GM12878 (cell line): ENCODE results near the gene RHEB. TPM values are rescaled to one million over a fixed set of nuclear protein-coding genes. Genes with fewer than 3 reads are reported as not detected.

Source experiments
- ATAC-seq: fragments of 200-7000 bp; cut with Tn5 transposase; 3 replicates; pipeline ENCODE4 v1.9.1; 2020; ENCODE audit warnings: mild to moderate bottlenecking, moderate library complexity
- BruUV-seq: library from RNA; stranded (reverse); fragments of 400-500 nt; replicated peaks from 2 replicates; lab custom pipeline; 2021; lab: Mats Ljungman, UMichigan
- CTCF ChIA-PET: fragments of 300-600 bp; sonication (Branson Sonifier 250); formaldehyde crosslinking; extraction: SDS; loops from one replicate; lab custom pipeline; 2021; ENCODE audit warnings: inconsistent platforms; lab: Yijun Ruan, JAX
- POLR2A ChIA-PET: fragments of 350-600 bp; formaldehyde crosslinking; extraction: SDS; loops from one replicate; lab custom pipeline; 2021; ENCODE audit warnings: inconsistent platforms; lab: Charles Lee
- RAD21 ChIA-PET: fragments of 300-600 bp; sonication (Branson Sonifier 250); formaldehyde crosslinking; loops from one replicate; lab custom pipeline; 2023; ENCODE audit warnings: antibody characterized with exemption; ENCODE audit not compliant: unreplicated experiment; lab: Charles Lee
- SMC1A ChIA-PET: fragments of 300-600 bp; sonication (Branson Sonifier 250); formaldehyde crosslinking; loops from one replicate; lab custom pipeline; 2023; ENCODE audit not compliant: unreplicated experiment, uncharacterized antibody; lab: Charles Lee
- DNase-seq: peaks from one replicate; pipeline ENCODE4 v3.0.0-alpha.2; 2011; ENCODE audit warnings: low read depth, low spot score
- FAIRE-seq: peaks from 3 replicates; lab custom pipeline; 2011; peaks lifted over from hg19 to GRCh38; lab: Jason Lieb, UNC
- H2AFZ ChIP-seq: 2 replicates; pipeline ENCODE4 v1.6.0; 2011; ENCODE audit warnings: low read depth, low read length, control low read depth; ENCODE audit not compliant: control insufficient read depth
- H3K27ac ChIP-seq: 2 replicates; pipeline ENCODE4 v1.5.1; 2011; ENCODE audit warnings: control low read depth; ENCODE audit not compliant: control insufficient read depth, insufficient read depth
- H3K27me3 ChIP-seq, 2 experiments: replicated peaks in 1 of 2; 2 replicates each; pipeline versions ENCODE4 v1.6.0 to v1.6.1; 2011; ENCODE audit warnings: low read length in 1 of 2; ENCODE audit not compliant: control insufficient read depth in 2 of 2, insufficient read depth in 2 of 2
- H3K36me3 ChIP-seq, 2 experiments: 2 replicates each; pipeline ENCODE4 v1.5.1; 2011; ENCODE audit warnings: low read length in 1 of 2; ENCODE audit not compliant: control insufficient read depth in 2 of 2, insufficient read depth in 2 of 2
- H3K4me1 ChIP-seq: 2 replicates; pipeline ENCODE4 v1.6.1; 2011; ENCODE audit warnings: mild to moderate bottlenecking, low read length, moderate library complexity, mixed read lengths; ENCODE audit not compliant: control insufficient read depth, insufficient read depth
- H3K4me2 ChIP-seq: 2 replicates; pipeline ENCODE4 v1.6.0; 2011; ENCODE audit warnings: control low read depth; ENCODE audit not compliant: control insufficient read depth, insufficient read depth
- H3K4me3 ChIP-seq: fragments of 200-600 bp; sonication (generic); 2 replicates; pipeline ENCODE4 v1.5.1; 2016
- H3K79me2 ChIP-seq: 2 replicates; pipeline ENCODE4 v1.6.0; 2011; ENCODE audit warnings: low read length; ENCODE audit not compliant: control insufficient read depth, insufficient read depth
- H3K9ac ChIP-seq: 2 replicates; pipeline ENCODE4 v1.8.0; 2011; ENCODE audit warnings: low read length, control low read depth, mixed read lengths; ENCODE audit not compliant: control insufficient read depth, insufficient read depth
- H3K9me3 ChIP-seq: replicated peaks from 3 replicates; pipeline ENCODE4 v1.5.1; 2011; ENCODE audit warnings: mild to moderate bottlenecking, low read length; ENCODE audit not compliant: control insufficient read depth, insufficient read depth
- H4K20me1 ChIP-seq: 2 replicates; pipeline ENCODE4 v1.6.0; 2011; ENCODE audit not compliant: control insufficient read depth, insufficient read depth
- CHD4 ChIP-seq: fragments of 200-600 bp; sonication (generic); IDR thresholded peaks from 2 replicates; pipeline ENCODE4 v1.6.1; 2016; ENCODE audit warnings: mild to moderate bottlenecking
- HDAC6 ChIP-seq: fragments of 200-600 bp; sonication (generic); IDR thresholded peaks from one replicate; pipeline ENCODE4 v1.8.0; 2017; ENCODE audit warnings: antibody characterized with exemption; ENCODE audit not compliant: unreplicated experiment
- WGBS: methylation state at CpG from one replicate; pipeline ENCODE4 v1.1.6; 2016; ENCODE audit warnings: low lambda C conversion rate; ENCODE audit not compliant: insufficient replicate concordance, insufficient coverage; ENCODE audit errors: missing lambda C conversion rate; 5-methylcytosine and 5-hydroxymethylcytosine counted together
- in situ Hi-C: fragments of 300-500 bp; cut with MboI; formaldehyde crosslinking; loops from 9 replicates; pipeline ENCODE4 v1.14.3; 2018; ENCODE audit warnings: mixed read lengths
- intact Hi-C: fragments of 100-400 bp; cut with micrococcal nuclease; formaldehyde crosslinking; loops from one replicate; pipeline ENCODE4 v1.14.2; 2022; ENCODE audit not compliant: unreplicated experiment
- polyA plus RNA-seq, 11 experiments: library from polyadenylated mRNA; depleted of rRNA in 4 of 11; unstranded in 6 of 11; stranded (reverse) in 5 of 11; fragments of >200 nt; fragmentation: Nextera tagmentation in 4 of 11; fragmentation: Illumina TruSeq in 1 of 11; extraction: Ambion mirVana in 4 of 11; extraction: Trizol in 1 of 11; gene quantifications; 1 replicate in 1 of 11; 2 replicates in 10 of 11; pipeline versions ENCODE4 v1.2.1 to v1.2.3, GENCODE V29; 2011 to 2016; ENCODE audit warnings: inconsistent platforms in 2 of 11, missing spikeins in 2 of 11, low read depth in 1 of 11
- total RNA-seq, 4 experiments: library from RNA; depleted of rRNA in 3 of 4; stranded (reverse); fragments of >200 nt in 3 of 4; fragmentation: Illumina TruSeq in 1 of 4; extraction: Trizol in 1 of 4; gene quantifications; 2 replicates each; pipeline versions ENCODE4 v1.2.1 to v1.2.3, GENCODE V29; 2013 to 2021
- TF ChIP-seq, protein P1 (sequence below): IDR thresholded peaks from 2 replicates; pipeline ENCODE4 v1.6.1; 2011; ENCODE audit warnings: borderline replicate concordance, low read depth, mild to moderate bottlenecking, moderate library complexity, mixed read lengths, low read length; ENCODE audit not compliant: insufficient read depth; ENCODE audit errors: extremely low read length
- TF ChIP-seq, protein P2 (sequence below): fragments of 450-650 bp; conservative IDR thresholded peaks from 2 replicates; pipeline ENCODE4 v1.6.1; 2017; ENCODE audit warnings: mild to moderate bottlenecking, moderate library complexity

The RHEB gene
- total and polyA plus RNA-seq, 10 of the 15 experiments (the other 5 are each of a cell fraction or from before 2014, with no cell fraction given), result 6.2 to 67.8 (median 38.0) TPM

DNA sequence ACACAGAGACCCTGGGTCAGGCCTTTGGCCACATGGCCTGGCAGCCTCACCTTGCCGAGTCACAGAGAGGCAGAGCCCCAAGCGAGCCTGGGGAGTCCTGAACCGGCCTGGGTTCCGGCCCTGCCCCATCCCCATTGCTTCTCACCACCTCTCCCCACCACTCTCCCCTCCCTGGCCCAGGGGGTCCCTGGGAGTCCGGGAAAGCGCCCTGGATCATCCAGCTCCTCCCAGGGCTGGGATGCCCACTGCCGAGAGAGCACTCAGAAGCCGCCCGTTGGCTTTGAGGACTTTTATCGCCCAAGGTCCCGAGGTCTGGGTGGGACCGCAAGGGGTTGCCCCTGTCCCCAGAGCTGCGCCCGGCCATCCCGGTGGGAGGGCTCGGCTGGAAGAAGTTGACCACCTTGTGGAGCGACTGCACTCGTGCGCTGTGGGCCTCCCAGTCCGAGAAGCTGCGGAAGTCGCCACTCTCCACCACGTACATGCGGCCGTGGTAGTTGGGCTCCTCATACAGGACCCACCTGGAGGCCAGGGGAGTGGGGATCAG is 87.9 kb downstream of the RHEB start:
- CTCF ChIA-PET, result no interaction called here
- WGBS, result 89% methylated on average over 25 of the region's 25 CpGs
- Histone ChIP-seq H3K4me1 (peaks cover 22% of the 10 kb centered on the region), H4K20me1 (no peaks in the 10 kb centered on the region), H3K27me3 (no peaks in the 10 kb centered on the region; a peak in 1 of 4 replicates), H2AFZ (no peak overlapping the region), H3K4me2 (no peak overlapping the region), H3K36me3 (no peaks in the 10 kb centered on the region), H3K9ac (no peak overlapping the region), H3K9me3 (no peaks in the 10 kb centered on the region), H3K79me2 (no peaks in the 10 kb centered on the region), H3K27ac (no peak overlapping the region), H3K4me3 (no peak overlapping the region)
- SMC1A ChIA-PET, result no interaction called here
- BruUV-seq, result no TSS peak
- TF ChIP-seq CHD4 (no peak), HDAC6 (no peak)
- TF ChIP-seq, protein P1, sequence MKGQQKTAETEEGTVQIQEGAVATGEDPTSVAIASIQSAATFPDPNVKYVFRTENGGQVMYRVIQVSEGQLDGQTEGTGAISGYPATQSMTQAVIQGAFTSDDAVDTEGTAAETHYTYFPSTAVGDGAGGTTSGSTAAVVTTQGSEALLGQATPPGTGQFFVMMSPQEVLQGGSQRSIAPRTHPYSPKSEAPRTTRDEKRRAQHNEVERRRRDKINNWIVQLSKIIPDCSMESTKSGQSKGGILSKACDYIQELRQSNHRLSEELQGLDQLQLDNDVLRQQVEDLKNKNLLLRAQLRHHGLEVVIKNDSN, result no peak
- TF ChIP-seq, protein P2, sequence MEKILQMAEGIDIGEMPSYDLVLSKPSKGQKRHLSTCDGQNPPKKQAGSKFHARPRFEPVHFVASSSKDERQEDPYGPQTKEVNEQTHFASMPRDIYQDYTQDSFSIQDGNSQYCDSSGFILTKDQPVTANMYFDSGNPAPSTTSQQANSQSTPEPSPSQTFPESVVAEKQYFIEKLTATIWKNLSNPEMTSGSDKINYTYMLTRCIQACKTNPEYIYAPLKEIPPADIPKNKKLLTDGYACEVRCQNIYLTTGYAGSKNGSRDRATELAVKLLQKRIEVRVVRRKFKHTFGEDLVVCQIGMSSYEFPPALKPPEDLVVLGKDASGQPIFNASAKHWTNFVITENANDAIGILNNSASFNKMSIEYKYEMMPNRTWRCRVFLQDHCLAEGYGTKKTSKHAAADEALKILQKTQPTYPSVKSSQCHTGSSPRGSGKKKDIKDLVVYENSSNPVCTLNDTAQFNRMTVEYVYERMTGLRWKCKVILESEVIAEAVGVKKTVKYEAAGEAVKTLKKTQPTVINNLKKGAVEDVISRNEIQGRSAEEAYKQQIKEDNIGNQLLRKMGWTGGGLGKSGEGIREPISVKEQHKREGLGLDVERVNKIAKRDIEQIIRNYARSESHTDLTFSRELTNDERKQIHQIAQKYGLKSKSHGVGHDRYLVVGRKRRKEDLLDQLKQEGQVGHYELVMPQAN, result no peak
- in situ Hi-C loops, result no loop called here
- RAD21 ChIA-PET, result interaction anchor here (1.1 kb wide), 1 partner anchor 116 kb away, joined by 3 read pairs; no protein-coding TSS in a partner anchor
- ATAC-seq, result no peak
- no peak for FAIRE-seq
- POLR2A ChIA-PET, result no interaction called here
- no peak for DNase-seq
- intact Hi-C loops, result no loop called here
